Stimulated activated CD4-positive, alpha-beta T cell treated with anti-CD3 and anti-CD28 coated beads, Interleukin-4, amount 100 ng/mL, for 24 hours (primary cell): ENCODE measurements around the gene EPHB2.
"Not testable (repeated sequence)": the region's sequence is repeated elsewhere in the genome, so short reads cannot be mapped to it uniquely, and the experiment has no call there.

ENCODE experiments used
- DNase-seq: peaks from one replicate; pipeline ENCODE4 v3.0.0-alpha.2; 2020

Gene EPHB2

DNA sequence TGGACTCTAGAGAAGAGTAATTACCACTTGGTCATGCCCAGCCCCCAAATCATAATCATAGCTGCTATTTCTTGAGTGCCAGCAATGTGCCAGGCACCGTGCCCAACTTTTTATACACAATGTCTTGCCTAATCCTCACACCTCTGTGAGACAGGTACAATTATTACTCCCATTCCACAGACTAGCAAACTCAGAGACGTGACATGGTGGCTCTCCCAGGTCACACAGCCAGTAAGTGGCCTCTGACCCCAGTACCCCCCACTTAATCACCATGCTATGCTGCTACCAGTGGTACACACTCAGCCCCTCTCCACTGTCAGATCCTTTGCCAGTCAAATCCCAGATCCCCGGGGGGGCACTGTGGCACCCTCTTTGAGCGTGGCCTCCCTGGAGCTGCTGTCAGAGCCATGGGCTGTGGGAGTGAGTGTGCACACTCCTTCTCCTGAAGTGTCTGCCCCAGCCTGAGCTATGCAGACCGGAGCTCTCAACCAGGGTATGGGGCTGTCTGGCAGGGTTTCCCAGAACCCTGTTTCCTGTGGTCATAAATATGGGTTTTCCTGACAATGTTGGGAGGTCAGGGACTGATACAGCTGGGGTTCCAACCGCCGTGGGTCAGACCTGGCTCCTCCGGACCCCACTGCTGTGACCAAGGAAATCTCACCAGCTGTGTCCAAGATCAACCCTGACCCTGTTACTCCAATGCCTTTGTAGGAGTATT is 210.3 kb downstream of the EPHB2 start:
- no peak for DNase-seq

DNA sequence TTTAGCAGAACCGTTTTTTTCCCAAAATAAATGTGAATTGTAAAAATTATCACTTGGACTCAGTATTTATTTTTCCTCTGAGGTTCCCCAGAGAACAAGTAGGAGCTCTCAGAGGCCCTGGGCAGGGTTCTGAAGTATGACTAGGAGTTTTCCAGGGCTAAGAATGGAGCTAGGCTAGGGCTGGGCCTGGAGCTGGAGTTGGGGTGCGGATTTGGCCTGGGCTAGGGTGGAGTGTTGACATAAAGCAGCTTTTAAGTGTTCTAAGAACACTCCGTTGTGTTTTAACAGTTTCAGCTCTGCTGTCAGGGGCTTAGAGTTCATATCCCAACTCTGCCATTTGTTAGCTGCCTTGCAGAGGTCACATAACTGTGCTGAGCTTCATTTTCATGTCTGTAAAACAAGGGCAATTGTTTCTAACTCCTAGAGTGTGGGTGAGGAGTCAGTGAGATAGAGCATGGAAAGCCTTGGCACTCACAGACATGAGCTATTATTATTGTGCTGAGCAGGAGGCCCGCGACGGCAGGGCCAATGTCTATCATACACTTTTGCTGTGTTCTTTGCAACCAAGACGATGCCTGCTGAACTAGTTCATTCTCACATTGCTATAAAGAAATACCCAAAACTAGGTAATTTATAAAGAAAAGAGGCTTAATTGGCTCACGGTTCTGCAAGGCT is 210.9 kb downstream of the EPHB2 start:
- no peak for DNase-seq

DNA sequence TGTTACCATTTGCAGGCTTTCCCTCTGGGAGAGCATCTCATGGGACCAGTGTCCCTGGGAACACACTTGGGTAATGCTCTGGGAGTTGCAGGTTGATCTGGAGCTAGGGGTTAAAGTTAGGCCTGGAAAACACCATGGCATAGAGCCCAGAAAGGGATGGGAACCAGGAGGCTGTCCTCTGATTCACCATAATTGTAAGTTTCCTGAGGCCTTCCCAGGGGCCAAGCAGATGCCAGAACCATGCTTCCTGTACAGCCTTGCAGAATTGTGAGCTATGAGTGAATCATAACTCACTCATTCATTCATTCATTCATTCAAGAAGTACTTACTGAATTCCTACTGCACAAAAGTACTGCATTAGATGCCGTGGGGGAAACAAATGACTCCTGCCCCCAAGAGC is 212.0 kb downstream of the EPHB2 start:
- no peak for DNase-seq

GRCh38 chr1:22925111-22925510 is 214.5 kb downstream of the EPHB2 start:
- DNase-seq, result no peak

GRCh38 chr1:22930240-22930912 is 219.7 kb downstream of the EPHB2 start:
- peak; percentile 21 for DNase-seq

DNA sequence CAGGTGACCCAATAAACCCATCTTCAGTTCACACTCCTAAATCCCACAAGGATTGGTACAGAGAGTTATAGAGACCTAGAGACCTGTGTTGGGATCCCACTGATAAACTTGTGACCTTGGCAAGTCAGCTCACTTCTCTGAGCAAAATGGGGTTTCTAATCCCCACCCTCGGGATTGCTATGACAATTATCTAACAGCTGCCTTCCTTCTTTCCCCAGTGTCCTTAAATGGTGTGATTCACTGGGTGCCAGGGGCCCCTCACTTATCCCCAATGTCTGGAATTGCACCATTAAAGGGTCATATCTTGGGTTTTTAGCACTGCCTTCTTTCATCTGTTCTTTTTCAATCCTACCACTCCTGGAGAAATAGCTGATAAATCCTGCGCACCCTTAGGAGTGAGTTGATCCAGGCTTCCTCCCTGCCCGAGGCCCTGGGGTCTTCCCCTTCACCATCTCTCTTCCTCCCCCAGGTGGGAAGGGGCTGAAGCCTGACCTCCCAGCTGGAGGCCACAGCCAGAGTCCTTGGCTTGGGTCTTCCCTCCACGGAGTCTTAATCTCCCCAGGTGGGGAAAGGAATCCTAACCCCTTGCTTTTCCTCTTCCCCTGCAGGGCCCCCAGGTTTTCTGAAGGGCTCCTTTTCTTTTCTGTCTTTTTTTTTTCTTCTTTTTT is 222.3 kb downstream of the EPHB2 start:
- no peak for DNase-seq

- DNase-seq, result no peak
Observed at GRCh38 chr1:22935433-22935832, 224.8 kb downstream of the EPHB2 start.

DNA sequence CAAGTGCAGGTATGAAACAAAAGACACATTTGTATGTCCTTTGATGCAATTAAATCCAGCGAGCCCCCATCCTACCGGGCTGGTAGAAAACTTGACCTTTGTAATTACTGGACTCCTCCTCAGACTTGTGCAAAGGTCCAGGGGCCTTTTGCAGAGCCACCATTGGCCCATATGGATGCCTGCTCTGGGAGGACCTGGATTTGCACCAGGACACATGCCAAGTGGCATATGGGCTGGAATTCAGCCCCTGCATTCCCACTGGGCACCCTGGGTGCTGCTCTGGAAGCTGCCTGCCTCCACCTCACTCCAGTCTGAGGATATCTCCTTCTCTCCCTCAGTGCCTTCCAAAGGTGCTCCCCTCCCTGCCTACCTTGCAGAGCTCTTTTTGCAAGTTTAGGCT is 226.0 kb downstream of the EPHB2 start:
- no peak for DNase-seq

DNA sequence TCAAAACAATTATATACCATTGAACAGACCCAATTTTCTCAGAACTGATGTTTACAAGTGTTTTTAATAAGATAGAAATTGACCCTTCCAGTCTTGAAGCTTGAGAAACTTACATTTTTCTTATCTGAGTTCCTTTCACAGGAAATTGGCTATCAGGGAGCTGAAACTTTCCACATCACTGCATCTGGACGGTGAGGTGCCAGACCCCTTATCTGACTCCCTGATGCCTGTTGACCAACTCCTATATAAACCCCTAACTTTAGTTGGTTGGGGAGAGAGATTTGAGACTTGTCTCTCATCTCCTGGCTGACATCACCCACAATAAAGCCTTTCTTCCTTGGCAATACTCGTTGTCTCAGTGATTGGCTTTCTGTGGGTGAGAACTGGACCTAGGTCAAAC is 230.6 kb downstream of the EPHB2 start:
- no peak for DNase-seq

DNA sequence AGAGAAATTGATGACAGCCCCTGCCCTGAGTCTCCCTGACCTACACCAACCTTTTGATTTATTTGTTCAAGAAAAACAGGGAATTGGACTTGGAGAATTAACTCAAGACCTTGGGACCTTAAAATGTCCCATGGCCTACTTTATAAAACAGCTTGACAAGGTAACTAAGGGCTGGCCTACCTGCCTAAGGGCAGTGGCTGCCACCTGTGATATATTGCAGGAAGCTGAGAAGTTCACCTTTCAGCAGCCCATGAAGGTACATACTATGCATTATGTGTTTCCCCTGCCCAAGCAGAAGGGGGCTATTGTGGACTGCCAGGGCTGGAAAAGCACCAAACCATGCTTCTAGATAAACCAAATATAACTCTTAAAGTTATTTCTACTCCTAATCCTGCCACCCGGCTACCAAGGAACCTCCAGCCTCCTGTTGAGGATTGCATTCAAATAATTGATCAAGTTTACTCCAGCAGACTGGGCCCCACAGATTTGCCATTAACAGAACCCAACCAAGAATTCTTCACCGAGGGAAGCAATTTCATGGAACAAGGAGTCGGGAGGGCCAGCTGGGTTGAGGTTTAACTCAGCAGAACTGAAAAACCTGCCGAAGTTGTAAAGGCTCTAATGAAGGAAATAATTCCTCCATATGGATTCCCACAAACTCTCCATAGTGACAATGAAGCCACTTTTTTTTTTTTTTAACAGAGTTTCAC is 233.9 kb downstream of the EPHB2 start:
- no peak for DNase-seq

GRCh38 chr1:22945171-22945570 is 234.5 kb downstream of the EPHB2 start:
- not testable (repeated sequence) for DNase-seq

DNA sequence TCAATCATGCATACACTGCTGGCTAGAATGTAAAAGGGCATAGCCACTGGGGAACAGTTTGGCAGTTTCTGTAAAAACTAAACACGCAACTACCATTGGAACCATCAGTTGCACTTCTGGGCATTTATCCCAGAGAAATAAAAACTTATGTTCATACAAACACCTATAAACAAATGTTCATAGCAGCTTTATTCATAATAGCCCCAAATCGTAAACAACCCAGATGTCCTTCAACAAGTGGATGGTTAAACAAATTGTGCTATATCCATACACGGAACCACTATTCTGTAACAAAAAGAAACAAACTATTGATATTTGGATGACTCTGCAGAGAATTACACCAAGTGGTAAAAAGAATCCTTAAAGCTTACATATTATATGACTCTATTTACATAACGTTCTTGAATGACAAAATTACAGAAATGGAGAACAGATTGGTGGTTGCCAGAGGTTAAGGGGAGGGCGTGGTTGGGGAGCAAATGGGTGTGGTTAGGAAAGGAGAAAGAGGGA is 239.2 kb downstream of the EPHB2 start:
- no peak for DNase-seq

- no peak for DNase-seq
Observed at GRCh38 chr1:22951796-22952195, 241.2 kb downstream of the EPHB2 start.

DNA sequence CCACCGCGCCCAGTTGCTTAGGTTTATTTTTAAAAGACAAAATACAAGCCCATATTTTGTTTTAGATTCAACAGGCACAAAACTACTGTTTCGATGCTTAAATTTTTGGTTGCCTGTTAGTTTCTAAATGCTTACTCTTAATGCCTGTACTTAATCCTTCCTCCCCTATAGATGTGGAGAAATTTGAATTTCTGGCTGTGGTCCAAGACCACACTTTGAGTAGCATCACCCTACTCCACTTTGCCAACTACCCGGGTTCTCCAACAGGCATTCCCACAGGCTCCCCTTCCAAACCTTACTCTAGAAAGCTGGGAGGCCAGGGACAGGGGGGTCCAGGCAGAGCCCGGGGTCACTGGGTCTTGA is 242.0 kb downstream of the EPHB2 start:
- DNase-seq, result no peak

DNA sequence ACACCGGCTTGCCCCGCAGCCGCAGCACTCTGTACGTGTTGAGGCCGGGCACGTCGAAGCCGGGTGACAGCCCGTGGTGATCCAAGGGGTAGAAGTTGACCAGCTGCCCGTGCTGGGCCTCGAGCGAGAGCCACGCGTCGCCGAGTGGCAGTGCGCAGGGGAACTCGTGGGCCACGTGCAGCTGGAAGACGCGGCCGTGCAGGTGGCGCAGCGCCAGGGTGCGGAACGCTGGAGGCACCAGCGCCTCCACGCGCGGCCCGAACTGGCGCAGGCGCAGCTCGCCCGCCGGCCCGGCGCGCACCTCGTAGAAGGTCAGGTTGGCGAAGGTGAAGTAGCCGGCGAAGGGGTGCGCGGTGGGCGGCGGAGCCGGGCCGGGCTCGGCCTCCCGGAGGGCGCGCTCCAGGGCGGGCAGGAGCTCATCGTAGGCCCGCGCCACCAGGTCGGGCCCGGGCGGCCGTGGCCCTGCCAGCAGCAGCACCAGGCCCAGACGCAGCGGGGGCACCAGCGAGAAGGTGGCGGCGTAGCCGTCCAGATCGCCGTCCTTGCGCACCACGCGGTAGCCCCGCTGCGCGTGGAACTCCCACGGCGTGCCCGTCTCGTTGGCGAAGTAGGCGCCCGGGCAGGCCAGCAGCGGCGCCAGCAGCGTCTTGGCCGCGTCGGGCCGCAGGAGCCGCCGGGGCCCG is 242.6 kb downstream of the EPHB2 start:
- DNase-seq, result no peak

GRCh38 chr1:22953740-22954141 is 243.1 kb downstream of the EPHB2 start:
- no peak for DNase-seq

GRCh38 chr1:22955146-22955545 is 244.5 kb downstream of the EPHB2 start:
- no peak for DNase-seq

DNA sequence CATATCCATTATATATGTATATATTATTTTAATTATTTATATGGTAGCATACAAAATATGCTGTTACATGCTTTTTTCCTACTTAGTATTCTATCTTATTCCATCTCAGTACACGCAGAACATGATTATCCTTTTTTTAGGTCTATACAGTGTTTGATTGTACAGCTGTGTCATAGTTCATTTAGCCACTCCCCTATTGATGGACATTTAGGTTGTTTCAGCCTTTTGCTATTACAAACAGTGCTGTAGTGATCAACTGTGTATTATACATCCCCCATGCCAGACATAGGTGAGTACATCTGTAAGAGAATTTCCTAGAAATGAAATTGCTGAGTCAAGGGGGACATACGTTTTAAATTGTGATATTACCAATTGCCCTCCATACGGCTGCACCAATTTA is 246.4 kb downstream of the EPHB2 start:
- DNase-seq, result no peak

GRCh38 chr1:22958556-22958955 is 247.9 kb downstream of the EPHB2 start:
- DNase-seq, result no peak

- DNase-seq, result no peak
Observed at GRCh38 chr1:22959545-22960360, 249.1 kb downstream of the EPHB2 start.

- DNase-seq, result no peak
Observed at GRCh38 chr1:22962558-22962957, 251.9 kb downstream of the EPHB2 start.
